BE2C (cell line): ENCODE results near the gene PRRT2.

Experiments used
- DNase-seq: peaks from one replicate; pipeline ENCODE4 v3.0.0-alpha.2; 2020
- H3K27me3 ChIP-seq: fragments of 250-450 bp; sonication (Bioruptor Pico); 2 replicates; pipeline ENCODE4 v1.5.1; 2020; ENCODE audit warnings: mild to moderate bottlenecking
- H3K36me3 ChIP-seq: fragments of 250-450 bp; sonication (Bioruptor Pico); 2 replicates; pipeline ENCODE4 v1.5.1; 2020; ENCODE audit warnings: mild to moderate bottlenecking
- H3K4me1 ChIP-seq: fragments of 250-450 bp; sonication (Bioruptor Pico); 2 replicates; pipeline ENCODE4 v1.5.1; 2020
- H3K4me3 ChIP-seq: 2 replicates; pipeline ENCODE4 v1.5.1; 2011; ENCODE audit warnings: low read depth, low read length
- H3K9me3 ChIP-seq: fragments of 250-450 bp; sonication (Bioruptor Pico); 2 replicates; pipeline ENCODE4 v1.5.1; 2020
- CTCF ChIP-seq: IDR thresholded peaks from 2 replicates; pipeline ENCODE4 v1.5.1; 2012; ENCODE audit warnings: mild to moderate bottlenecking, low read depth, low read length

PRRT2 gene

GRCh38 chr16:29842732-29843346, 30.8 kb downstream of the PRRT2 start:
- Histone ChIP-seq H3K36me3 (no peaks in the 10 kb centered on the region), H3K9me3 (no peaks in the 10 kb centered on the region), H3K27me3 (no peaks in the 10 kb centered on the region), H3K4me3 (no peak overlapping the region), H3K4me1 (no peaks in the 10 kb centered on the region)
- DNase-seq = no peak
- peak; percentile 34 for TF ChIP-seq CTCF

- no peak for TF ChIP-seq CTCF
- H3K36me3 ChIP-seq = no peaks in the 10 kb centered on the region
- H3K4me3 ChIP-seq = no peak overlapping the region
- DNase-seq = no peak
- no peaks in the 10 kb centered on the region for H3K27me3 ChIP-seq
- no peaks in the 10 kb centered on the region for H3K4me1 ChIP-seq
- H3K9me3 ChIP-seq = no peaks in the 10 kb centered on the region
Observed at GRCh38 chr16:29843931-29844330, 31.9 kb downstream of the PRRT2 start.

GRCh38 chr16:29844575-29845331, 32.8 kb downstream of the PRRT2 start:
- no peaks in the 10 kb centered on the region for H3K9me3 ChIP-seq
- no peak overlapping the region for H3K4me3 ChIP-seq
- no peaks in the 10 kb centered on the region for H3K36me3 ChIP-seq
- no peak for DNase-seq
- no peaks in the 10 kb centered on the region for H3K27me3 ChIP-seq
- no peak for TF ChIP-seq CTCF
- no peaks in the 10 kb centered on the region for H3K4me1 ChIP-seq

- Histone ChIP-seq H3K9me3 (no peaks in the 10 kb centered on the region), H3K27me3 (no peaks in the 10 kb centered on the region), H3K4me3 (no peak overlapping the region), H3K4me1 (no peaks in the 10 kb centered on the region), H3K36me3 (no peaks in the 10 kb centered on the region)
- TF ChIP-seq CTCF = no peak
- no peak for DNase-seq
Observed at GRCh38 chr16:29845656-29846055, 33.7 kb downstream of the PRRT2 start.

- Histone ChIP-seq H3K27me3 (no peaks in the 10 kb centered on the region), H3K9me3 (no peaks in the 10 kb centered on the region), H3K36me3 (no peaks in the 10 kb centered on the region), H3K4me3 (no peak overlapping the region), H3K4me1 (no peaks in the 10 kb centered on the region)
- peak; percentile 81 for DNase-seq
- TF ChIP-seq CTCF = peak; percentile 87
Observed at GRCh38 chr16:29848420-29849297, 36.7 kb downstream of the PRRT2 start.
